GM20431 (cell line): ENCODE results near the gene ANKFY1.
"Not testable (repeated sequence)": the region's sequence is repeated elsewhere in the genome, so short reads cannot be mapped to it uniquely, and the experiment has no call there.

Source experiments
- in situ Hi-C: fragments of 300-500 bp; cut with MseI, MboI; formaldehyde crosslinking; loops from one replicate; pipeline ENCODE4 v1.15.0; 2020; ENCODE audit warnings: low sequenced_read_pairs; ENCODE audit not compliant: unreplicated experiment

Gene ANKFY1

DNA sequence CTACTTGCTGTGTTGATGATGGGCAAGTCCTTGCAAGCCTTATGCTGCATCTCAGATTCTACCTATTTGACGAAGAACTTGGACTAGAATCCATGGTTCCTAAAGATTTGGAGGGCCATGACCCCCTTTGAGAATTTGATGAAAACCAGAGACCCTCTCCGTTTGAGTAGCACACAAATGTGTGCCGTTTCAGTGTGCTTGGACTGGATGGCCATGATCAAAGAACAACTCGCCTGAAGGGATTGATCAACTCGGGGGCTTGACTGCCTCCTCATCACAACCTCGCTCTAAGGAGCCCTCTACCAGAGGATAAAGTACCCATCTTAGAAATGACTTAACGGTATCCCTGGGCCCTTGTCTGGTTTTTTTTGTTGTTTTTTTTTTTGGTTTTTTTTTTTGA, 2.8 kb upstream of the ANKFY1 start:
- in situ Hi-C loops: no loop called here

DNA sequence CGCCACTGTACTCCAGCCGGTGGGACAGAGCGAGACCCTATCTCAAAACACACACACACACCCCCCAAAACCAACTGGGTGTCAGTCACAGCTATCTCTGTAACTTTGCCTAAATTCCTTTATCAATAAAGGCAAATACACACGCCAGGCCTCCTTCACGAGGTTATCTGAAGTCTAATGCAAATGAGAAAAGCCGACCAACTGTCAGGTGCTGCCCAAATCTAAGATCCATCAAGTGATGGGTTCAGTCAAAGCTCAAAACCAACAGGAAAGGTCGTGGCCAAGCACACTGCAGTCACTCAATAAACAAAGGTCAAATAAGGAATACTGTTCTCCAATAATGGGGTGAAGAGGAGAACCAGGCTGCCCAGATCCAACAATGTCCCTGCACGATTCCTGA, 1.1 kb downstream of the ANKFY1 start:
- in situ Hi-C loops: no loop called here

DNA sequence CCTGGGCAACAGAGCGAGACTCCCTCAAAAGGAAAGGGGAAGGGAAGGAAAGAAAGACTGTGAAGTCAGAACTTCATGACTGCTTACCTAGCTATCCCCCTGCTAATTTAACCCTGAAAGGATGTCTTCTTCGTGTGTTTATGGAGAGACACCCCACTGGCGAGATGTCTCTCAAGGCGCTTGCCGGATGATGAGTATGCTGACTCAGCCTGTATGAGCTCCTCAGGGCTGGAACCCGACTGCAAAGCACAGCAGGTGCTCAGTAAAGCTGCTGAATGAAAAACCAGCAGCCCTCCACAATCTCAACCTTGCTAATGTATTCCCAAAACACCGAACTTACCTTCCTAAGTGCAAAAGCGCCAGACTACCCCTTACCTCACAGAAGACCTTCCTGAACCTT, 2.3 kb downstream of the ANKFY1 start:
- in situ Hi-C loops: no loop called here

DNA sequence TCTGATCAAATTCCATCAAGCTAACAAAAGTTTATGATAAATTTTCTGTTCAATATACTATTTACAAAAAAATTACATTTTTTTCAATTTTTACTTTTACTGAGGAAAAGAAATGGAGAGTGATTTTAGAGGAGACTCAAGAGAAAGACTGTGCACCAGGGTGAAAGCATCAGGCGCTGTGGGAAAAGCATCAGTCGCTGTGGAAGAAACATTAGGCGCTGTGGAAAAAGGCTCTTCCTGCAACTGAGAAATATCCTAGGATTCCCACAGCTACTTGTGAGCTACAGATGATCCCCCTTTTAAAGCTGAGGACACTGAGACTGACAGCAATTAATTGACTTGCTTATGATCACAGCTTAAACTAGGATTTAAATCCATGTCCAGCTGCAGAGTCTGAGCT, 4.9 kb downstream of the ANKFY1 start:
- in situ Hi-C loops: no loop called here

DNA sequence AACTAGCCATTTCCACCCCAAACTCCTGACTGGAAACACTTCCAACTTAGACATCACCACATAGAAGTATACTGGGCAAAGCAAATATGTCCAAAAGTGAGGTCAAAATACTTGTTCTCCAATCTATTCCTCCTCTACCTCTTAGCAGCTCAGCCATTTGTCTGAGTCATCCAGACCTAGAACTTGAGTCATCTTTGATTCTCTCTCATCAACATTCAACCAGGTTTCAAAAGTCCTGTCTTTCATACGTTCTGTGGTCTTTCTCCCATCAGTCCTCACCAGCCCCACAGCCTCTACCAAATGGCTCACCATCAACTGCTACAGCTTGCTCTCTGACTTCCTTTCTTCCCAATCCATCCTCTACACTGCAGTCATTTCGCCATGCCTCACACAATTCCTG, 6.8 kb downstream of the ANKFY1 start:
- in situ Hi-C loops: no loop called here

DNA sequence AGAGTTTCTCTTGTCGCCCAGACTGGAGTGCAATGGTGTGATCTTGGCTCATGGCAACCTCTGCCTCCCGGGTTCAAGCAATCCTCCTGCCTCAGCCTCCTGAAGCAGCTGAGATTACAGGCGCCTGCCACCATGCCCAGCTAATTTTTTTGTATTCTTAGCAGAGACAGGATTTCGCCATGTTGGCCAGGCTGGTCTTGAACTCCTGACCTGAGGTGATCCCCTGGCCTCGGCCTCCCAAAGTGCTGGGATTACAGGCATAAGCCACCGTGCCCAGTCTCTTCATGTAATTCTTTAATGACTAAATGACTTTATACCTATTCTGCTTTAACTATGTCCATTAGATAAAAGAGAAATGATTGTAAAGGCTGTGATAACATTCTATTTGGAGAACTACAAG, 8.5 kb downstream of the ANKFY1 start:
- in situ Hi-C loops: not testable (repeated sequence)

DNA sequence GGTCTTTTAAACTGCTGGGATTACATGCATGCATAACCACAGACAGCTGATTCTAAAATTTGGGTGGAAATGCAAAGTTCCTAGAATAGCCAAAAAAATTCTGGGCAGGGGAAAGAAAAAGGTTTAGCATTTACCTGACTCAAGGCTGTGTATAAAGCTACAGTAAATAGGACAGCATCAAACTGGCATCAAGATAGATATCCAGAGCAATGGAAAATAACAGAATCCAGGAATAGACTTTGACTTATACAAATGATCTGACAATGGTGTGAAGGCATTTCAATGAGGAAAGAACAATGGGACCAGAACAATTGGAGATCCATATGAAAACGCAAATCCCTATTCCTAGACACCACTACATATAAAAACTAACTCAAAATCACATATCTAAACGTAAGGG, 12.9 kb downstream of the ANKFY1 start:
- in situ Hi-C loops: no loop called here

DNA sequence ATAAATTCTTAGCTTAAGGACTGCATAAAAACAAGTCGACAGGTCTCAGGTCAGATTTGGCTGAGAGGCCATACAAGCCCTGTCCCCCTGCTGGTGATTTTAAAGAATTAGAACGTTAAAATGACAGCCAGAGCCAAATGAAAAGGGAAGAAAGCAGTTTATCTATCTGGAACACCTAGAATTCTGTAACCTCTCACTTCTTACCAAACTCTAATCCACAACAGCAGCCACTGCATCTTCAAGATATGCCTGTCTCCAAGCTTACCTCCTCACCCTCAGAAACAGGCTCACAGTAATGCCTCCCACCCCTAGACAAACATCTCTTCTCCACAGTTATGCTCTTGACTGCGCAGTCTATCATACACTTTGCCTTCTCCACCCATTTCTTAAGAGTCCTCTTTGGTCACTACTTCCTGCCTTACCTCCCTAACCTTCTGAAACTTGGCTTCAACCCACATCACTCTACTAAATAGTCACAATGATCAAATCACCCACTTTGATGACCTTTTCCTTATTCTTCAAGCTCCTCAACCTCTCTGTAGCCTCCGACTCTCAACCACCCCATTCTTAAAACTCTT, 14.2 kb downstream of the ANKFY1 start:
- in situ Hi-C loops: no loop called here

DNA sequence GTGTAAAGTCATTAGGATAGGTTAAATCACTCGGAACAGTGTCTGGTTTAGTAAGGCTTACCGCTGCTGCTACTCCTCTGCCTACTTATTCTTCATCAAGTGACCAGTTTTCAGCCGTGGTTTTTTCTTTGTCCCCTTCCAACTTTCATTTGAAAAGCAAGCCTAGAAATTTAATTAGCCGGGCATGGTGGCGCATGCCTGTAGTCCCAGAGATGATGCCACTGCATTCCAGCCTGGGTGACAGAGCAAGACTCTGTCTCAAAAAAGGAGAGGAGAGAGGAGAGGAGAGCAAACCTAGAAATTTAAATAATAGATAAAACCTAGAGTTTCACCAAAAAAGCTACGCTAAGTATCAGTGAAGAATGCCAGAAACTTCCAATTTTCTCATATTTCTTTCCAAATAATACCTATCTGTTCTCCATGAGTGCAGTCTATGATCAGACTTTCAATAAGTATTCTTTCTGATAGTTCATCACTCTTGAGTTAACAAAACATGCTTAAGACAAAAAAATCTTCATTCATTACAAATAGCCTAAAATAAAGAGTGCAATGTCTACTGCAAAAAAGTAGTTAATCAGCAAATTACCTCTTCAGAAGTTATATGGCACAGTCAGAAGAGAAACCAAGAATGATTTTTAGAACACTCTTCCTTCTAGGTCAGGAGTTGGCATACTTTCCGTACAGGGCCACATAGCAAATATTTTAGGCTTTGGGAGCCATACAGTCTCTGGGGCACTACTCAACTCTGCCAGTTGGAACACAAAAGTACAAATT, 15.1 kb downstream of the ANKFY1 start:
- in situ Hi-C loops: no loop called here

DNA sequence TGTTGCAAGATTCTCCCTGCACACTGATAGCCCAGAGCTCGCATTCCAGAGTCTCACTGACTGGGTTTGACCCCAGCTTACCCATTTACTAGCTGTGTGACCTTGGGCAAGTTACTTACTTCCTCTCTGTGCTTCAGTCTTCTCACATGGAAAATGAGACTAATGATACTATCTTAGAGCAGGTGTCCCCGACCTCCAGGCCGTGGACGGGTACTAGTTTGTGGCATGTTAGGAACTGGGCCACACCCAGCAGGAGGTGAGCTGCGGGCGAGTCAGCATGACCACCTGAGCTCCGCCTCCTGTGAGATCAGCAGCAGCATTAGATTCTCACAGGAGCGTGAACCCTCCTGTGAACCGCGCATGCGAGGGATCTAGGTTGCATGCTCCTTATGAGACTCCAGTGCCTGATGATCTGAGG, 15.8 kb downstream of the ANKFY1 start:
- in situ Hi-C loops: no loop called here

DNA sequence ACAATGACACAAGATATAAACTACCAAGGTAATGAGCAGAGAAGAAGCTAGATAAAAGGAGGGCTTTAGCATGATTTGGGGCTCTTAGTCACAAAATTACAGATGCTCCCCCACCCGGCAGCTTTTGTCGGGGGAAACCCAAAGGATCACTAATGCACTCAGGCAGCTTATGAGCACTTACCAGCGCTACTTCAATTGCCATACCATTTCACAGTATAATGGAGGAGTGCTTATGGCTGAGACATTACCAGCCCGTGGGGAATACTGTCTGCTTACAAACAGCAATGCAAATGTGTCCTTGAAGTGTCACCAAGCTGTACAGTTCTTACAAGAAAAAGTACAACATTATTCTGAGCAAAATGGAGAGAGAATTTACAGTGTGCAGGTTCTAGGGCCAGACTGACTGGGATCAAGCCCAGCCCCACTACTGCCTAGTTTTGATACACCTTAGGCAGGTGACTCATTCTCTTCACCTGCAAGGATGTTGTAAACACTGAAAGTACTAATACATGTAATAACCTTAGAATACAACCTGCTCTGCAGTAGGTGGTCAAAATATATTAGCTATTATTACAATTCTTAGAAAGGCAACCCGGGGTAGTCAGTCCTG, 16.3 kb downstream of the ANKFY1 start:
- in situ Hi-C loops: no loop called here

DNA sequence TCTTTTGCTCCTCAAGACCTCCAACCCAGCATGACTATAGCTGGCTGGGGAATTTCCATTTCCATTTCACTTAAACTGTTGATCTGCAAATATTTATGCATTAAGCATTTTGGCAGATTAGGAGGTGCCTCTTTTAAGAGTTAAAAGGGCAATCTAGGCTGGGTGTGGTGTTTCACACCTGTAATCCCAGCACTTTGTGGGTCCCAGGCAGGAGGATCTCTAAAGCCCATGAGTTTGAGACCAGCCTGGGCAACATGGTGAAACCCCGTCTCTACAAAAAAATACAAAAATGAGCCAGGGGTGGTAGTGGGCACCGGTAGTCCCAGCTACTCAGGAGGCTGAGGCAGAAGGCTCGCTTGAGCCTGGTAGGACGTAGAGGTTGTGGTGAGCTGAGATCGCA, 17.1 kb downstream of the ANKFY1 start:
- in situ Hi-C loops: no loop called here

DNA sequence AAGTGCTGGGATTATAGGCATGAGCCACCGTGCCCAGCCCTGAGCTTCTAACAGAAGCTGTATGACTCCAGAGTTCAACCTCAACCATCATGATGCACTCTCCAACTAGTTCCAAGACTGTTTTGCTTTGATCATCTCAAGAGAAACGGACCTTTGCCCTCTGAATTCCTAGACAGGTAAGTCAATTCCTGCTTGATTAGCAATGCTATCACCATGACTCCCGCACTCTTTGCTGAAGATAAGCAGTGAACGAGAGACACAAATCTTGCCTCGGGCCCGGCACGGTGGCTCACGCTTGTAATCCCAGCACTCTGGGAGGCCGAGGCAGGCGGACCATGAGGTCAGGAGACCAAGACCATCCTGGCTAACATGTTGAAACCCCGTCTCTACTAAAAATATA, 22.2 kb downstream of the ANKFY1 start:
- in situ Hi-C loops: no loop called here

DNA sequence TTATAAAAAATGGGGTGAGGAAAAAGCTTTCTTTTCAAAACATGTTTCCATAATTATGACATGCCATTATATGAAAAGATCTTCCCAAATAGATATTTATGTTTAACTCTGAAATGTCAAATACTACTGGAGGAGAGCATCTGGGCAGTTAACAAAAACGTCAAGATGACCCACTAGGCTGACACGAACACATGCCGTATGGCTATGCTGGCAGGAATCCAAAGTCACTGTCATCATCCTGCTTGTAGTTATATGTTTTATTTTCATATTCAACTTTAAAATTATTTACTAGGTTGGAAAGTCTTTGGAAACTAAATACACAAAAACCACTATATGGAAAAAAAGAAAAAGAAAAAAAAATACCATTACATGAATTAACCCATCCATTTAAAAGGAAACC, 27.3 kb downstream of the ANKFY1 start:
- in situ Hi-C loops: no loop called here

DNA sequence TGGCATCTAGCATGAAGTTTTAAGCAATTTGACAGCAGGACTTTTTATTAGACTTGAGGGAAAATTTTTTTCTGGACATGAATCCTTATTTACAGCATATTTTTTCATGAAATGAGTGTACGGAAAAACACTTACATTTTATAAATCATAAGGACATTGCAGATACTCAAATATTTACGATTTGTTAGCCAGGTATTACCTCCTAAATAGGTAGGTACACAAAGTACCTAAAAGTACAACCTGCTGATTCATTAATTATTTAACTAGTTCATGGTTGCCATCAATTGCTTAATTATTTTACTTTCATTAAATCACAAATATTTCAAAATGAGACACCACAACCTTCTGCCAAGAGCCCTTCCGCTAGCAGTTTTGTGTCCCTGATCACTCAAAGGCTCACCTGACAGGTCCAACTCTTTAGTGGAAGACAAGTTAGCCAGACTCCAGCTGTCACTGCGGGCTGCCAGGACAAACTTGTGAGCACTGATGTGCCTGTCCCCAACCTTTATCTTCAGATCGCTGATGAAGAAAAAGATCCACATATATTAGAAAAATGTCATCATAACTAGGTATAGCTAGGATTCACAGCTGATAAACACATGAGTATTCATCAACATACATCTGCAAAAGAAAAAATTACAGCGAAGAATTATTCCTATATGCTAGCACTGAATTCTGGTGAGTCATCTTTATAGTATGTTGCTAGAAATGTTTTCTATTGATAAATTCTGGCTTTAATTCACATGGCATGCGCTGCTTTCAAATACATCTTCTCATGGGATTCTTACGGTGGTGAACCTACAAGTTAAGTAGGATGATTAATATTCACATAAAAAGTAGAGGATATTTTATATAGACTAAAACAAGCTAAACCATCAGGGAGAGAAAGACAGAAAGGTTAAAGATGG, 28.2 kb downstream of the ANKFY1 start:
- in situ Hi-C loops: no loop called here

DNA sequence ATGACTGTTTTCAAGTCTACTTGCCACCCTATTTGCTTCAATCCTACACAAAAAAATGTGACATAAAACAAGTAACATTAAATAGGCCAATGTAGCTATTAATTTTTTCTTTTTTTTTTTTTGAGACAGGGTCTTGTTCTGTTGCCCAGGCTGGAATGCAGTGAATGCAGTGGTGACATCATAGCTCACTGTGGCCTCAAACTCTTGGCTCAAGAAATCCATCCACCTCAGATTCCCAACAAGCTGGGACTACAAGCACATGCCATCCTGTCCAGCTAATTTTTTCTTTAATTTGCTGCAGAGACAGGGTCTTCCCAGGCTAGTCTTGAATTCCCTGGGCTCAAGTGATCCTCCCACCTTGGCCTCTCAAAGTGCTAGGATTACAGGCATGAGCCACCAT, 29.4 kb downstream of the ANKFY1 start:
- in situ Hi-C loops: no loop called here

DNA sequence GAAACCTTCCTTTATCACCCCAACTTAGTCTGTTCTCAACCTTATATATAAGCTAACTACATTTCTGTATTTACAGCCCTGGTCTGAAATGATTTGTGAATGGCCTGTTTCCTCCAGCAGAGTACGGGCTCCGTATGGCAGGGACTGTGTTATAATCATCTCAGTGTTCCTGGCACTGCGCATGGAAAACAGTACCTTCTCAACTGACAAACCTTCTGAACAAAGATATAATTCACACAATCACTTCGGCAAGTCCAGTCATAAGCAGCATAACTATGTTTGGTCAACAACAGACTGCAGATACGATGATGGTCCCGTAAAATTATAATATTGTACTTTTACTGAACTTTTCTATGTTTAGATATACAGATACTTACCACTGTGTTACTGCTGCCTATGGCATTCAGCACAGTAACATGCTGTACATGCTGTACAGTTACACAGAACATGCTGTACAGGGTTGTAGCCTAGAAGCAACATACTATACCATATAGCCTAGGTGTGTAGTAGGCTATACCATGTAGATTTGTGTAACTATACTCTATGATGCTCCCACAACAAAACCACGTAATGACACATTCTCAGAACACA, 30.0 kb downstream of the ANKFY1 start:
- in situ Hi-C loops: no loop called here

DNA sequence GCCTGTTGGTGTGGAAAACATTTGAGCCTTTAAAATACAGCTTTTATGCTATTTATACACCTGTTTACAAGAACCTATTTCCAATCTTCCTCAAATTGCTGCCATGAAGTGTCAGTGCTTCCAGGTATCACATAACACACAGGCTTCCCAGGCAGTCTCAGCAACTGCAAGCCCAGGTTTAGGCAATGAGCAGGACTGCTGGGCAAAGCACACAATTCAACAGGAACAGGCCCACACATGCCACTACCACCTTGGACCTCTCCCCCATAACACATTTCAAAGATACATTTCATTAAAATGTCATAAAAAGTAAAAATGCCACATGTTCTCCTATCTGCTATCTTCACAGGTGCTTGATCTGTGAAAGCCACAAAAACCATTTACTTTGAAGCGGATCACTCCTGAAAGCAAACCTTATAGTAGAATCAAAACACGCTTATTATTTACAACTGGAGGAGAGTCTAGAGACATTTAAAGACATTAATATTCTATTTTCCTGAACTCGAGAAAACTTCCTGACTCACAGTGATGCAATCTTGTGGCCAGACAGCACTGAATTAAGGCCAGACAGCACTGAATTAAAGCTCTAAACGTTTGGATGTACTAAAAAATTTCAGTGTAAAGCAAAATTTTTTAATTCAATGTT, 31.5 kb downstream of the ANKFY1 start:
- in situ Hi-C loops: no loop called here

DNA sequence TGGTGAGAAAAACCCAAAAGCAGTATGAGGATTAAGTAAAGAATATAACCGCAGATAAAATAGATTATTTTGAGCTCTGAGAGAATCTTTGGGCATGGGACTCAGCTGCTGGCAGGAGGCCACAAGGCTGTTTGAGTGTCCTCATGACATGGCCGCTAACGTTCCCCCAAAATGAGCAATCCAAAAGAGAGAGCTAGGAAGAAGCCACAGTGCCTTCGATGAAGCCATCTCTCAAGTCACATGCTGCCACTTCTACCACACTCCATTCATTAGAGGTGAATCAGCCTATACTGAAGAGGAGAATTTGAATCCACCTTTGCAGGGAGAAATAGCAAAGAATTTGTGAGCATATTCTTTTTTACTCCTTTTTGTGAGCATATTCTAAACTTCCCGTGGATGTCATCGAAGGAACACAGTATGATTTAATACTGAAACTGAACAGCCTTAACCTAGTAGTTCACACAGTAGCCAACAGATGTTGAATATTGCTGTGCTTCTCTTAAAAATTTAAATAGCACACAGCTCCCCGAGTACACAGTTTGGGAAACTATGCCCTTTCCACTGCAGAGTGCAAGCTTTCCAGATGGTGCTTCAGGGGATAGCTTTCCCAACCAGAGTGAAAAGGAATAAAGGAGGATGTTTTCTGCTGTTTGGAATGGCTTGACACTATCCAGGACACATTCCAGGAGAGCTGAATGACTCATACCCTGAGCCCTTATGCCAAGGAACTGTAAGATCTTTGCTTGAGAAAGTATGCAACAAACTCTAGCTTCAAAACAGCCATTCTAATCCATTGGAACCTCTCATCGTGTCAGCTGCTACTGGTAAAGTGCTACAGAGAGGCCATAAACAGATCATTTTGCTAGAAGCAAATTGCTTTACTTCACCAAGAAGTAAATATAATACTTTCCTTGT, 33.9 kb downstream of the ANKFY1 start:
- in situ Hi-C loops: no loop called here
